Measurements from ENCODE around the gene TPP2.

Gene TPP2

DNA sequence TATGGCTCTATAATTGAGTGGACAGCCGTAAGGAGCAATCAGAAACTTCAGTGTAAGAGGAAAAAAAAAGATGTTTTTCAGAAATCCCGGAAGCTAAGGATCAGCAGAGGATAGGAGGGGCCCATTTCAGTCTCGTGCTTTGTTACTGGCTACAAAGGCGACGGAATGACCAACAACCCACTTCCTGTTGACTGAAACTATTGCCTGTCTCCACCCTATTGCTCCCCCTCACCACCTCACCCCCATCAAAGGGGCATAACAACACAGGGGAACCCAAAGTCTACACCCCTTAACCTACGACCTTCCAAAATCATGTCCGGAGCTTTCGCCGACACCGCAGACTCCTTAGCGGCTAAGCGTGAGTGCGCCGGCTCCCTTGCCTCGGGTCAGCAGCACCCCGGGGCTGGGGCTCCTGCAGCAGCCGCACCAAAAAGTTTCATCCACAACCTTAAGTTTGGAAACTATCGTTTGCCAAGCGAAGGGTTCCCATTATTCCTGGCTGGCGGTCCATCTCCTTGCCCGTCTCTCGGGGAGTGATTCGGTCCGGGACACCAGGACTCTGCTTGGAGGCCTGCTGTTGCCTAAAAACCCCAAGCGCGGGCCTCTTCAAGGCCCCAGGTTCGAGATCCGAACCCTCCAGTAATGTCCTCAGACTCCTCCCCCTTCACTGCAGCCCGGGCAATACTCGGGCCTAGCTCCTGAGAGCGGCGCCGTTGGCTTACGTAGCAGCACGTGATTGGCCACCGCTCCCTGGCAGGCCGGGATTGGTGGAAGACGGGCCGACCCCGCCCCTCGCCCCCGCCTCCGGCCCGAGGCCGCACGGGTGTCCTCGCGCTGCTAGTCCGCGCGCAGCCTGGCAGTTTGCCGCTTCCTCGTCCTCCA lies at the start of gene TPP2:
Gene TPP2, plus strand, starts transcription at position 840 of the 882 bp plus-strand sequence. CDS start 53 bp downstream, outside the sequence.
- peak; percentile 57 for DNase-seq (ENCODE audit: low read depth)

DNA sequence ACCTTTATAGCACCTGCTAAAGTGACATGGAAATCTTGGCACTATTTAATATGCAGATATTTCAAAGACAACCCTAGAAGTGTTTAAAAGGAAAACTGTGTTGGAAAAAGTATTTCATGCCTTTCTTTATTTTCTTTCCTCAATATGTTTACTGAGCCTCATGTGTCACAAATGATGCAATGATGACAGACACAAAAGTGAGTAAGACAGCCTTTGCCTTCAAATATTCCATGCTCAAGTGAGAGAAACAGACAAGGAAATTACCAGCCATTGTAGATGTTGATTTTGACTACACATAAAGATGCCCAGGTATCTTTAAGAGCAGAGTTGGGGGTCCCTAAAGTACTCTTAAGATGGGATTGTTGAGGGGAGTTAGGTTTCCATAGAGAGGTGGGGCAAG lies 48.0 kb upstream of the TPP2 start:
- DNase-seq (ENCODE audit: low read depth) = no peak

DNA sequence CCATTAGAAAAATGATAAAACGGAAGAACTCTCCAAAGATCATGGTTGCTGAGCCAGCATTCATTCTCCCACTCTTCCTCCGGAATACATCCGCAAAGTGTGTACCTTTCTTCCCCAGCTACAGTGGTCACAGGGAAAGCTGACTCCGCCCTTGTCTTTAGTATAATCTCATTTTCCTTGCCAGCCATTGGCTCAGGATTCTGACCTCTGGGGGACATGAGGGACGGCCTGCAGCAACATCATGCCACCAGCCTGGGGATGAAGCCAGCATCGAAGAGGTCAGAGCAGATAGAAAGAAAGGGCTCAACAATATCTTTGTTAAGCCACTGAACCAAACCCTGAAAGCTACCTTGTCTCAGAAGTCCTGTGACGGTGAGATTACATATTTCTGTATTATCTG lies 46.3 kb upstream of the TPP2 start:
- no peak for DNase-seq (ENCODE audit: low read depth)

- no peak for DNase-seq (ENCODE audit: low read depth)
Observed at GRCh38 chr13:102555914-102556553, 40.8 kb upstream of the TPP2 start.

GRCh38 chr13:102556806-102557205 lies 40.0 kb upstream of the TPP2 start:
- DNase-seq (ENCODE audit: low read depth) = no peak

GRCh38 chr13:102558029-102558428 lies 38.8 kb upstream of the TPP2 start:
- DNase-seq (ENCODE audit: low read depth) = no peak

GRCh38 chr13:102561933-102562332 lies 34.9 kb upstream of the TPP2 start:
- DNase-seq (ENCODE audit: low read depth) = no peak

GRCh38 chr13:102563267-102563666 lies 33.5 kb upstream of the TPP2 start:
- no peak for DNase-seq (ENCODE audit: low read depth)

DNA sequence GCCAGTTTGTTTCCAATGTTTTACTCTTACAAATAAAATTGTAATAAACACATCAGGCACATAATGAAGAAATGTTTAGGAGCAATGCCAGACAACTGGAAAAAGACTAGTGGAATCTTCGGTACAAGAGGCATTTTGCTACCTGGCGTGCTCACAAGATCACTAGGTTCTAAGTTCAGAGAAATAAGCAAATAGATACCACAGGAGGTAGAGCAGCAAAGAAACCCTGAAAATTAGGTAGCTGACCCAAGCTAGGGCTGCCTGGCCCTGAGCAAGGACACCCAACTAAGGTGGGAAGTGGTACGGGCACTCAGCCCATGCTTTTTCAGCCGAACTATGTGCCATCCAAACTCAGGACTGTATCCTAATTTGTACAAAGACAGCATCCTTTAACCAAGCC lies 32.2 kb upstream of the TPP2 start:
- DNase-seq (ENCODE audit: low read depth) = no peak

DNA sequence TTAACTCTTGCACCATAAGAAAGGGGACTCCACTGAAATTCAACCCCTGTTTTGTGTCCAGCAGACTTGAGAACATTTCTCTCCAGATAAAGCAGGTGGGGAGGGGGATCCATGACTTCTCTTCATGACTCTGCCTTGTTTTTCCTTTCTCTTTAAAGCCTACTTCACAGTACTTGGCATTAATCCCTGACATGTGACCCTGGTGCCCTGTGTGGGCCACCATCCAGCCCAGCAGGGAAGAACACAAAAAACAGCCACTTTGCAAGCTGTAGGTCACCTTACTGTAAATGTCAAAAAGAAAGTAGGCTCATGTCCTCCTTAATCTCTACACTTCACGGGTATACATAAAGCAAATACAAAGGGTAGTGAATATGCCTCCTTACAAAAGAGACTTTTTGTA lies 30.3 kb upstream of the TPP2 start:
- DNase-seq (ENCODE audit: low read depth) = no peak

DNA sequence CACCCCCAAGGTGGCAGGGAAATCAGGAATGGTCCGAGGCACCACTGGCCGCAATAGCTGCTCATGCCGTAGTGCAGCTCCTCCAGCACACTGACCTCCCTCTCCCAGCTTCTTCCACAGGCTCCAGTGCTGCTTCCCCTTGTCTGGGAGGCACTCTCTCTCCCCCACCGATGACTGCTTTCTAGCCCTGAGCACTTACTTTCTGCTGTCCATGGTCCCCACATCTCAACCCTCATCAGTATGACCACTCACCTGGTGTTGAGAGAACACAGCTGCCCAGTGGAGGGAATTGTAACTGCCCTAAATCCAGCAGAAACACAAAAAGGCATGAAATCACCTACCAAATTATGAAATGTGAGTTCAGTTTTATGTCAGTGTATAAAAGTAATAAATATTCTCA lies 28.9 kb upstream of the TPP2 start:
- no peak for DNase-seq (ENCODE audit: low read depth)

DNA sequence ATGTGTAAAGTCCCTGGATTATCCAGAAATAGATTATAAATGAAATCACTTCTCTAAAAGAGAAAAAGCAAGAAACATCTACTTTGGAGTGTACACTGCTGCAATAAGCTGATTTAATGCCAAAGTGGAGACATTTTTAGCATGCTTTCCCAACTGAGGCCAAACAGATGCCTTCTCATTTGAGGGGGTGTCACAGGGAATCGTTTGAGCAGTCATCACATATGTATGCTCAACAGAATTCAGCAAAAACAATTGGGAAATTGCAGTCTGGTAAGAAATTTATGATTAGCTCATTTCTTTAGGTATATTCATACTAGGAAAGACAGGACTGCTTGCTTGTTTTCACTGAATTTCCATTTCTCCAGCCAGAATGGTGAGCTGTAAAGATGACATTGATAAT lies 27.3 kb upstream of the TPP2 start:
- no peak for DNase-seq (ENCODE audit: low read depth)

- DNase-seq (ENCODE audit: low read depth) = no peak
Observed at GRCh38 chr13:102571075-102571474, 25.7 kb upstream of the TPP2 start.

- DNase-seq (ENCODE audit: low read depth) = no peak
Observed at GRCh38 chr13:102572323-102572722, 24.5 kb upstream of the TPP2 start.

DNA sequence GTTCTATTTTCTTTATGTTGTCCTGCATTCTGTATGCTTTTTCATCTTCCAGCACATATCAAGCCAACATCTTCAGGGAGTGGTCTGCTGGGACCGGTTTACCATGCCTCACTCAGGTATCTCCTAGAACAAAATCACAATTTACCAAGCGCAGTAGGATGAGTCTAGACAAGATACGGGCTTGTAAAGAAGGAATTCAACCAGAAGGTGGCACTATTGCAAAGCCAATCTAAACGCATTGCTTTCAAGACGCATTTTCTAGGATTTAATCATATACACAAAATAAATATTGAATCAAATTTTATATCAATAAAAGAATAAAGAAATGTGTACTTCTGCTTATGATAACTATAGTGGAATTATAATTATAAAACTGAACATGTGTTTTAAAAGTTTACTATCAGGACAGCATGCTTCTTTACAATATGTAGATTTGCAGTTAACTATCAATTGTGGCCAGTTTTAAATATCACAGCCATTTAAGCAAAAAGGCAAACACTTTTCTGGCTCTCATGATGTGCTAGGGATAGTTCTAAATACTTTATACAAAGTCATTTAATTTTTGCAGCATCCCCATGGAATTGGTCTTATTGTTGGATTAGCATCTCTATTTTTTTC lies 16.1 kb upstream of the TPP2 start:
- DNase-seq (ENCODE audit: low read depth) = no peak

DNA sequence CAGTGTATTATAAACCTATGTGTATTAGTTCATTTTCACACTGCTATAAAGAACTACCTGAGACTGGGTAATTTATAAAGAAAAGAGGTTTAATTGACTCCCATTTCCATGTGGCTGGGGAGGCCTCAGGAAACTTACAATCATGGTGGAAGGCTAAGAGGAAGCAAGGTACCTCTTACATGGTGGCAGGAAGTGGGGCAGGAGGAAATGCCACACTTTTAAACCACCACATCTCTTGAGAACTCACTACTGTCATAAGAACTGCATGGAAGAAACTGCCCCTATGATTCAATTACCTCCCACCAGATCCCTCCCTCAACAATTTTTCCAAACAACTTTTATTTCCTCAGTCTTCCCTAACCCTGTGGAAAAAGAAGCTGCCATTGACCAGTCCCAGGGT lies 14.5 kb upstream of the TPP2 start:
- DNase-seq (ENCODE audit: low read depth) = no peak

DNA sequence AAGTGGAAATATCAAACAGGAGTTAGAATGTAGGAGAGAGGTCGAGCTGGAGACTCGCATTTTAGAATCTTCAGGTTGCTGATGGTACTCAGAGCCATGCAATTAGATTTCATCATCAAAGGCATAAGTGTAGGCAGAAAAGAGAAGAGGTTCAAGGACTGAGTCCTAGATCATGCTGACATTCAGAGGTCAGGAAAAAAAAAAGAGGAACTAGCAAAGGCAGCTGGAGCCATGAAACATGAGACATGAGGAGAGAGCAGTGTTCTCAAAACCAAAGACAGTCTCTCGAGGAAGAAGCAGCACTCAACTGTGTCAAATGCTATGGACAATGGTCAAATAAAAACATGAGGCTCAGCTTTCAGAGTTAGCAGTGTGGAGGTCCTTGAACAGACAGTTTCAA lies 12.4 kb upstream of the TPP2 start:
- DNase-seq (ENCODE audit: low read depth) = no peak

- no peak for DNase-seq (ENCODE audit: low read depth)
Observed at GRCh38 chr13:102586615-102587014, 10.2 kb upstream of the TPP2 start.

GRCh38 chr13:102587916-102588315 lies 8.9 kb upstream of the TPP2 start:
- no peak for DNase-seq (ENCODE audit: low read depth)

- no peak for DNase-seq (ENCODE audit: low read depth)
Observed at GRCh38 chr13:102589301-102589822, 7.4 kb upstream of the TPP2 start.

DNA sequence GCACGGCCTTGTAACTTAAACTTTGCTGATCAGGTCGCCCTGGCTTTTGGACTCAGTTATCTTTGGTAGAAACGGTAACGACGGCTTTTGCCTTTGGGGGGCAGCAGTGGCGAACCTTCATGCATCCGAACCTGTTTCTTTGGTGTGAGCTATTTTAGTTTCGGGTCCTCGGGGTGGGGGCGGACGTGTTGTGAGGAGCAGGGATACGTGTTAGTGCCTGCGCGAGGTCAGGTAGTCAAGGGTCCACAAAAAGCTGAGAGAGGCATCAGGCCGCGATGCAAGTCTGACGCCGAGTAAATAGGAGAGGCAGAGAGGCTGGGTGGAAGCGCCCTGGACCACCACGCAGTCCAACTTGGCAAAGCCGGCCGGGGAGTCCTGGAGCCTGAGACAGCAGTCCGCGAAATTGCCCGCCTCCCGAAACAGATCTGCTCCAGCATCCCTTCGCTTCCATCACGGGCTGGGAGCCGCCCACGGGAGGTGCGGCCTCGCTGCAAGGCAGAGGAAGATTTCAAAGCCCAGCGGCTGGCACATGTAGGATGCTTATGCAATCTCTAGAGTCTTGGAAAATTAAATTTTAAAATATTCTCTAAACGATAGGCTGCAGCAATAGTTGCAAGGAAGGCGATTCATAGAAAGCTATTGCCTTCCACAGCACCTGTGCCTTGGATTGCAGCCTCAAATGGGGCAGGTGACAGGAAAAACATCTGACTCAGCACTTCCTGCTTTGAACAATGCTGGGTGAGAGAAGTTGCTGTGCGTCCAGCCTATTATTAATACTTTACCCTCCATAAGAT lies 4.6 kb upstream of the TPP2 start:
- DNase-seq (ENCODE audit: low read depth) = no peak

DNA sequence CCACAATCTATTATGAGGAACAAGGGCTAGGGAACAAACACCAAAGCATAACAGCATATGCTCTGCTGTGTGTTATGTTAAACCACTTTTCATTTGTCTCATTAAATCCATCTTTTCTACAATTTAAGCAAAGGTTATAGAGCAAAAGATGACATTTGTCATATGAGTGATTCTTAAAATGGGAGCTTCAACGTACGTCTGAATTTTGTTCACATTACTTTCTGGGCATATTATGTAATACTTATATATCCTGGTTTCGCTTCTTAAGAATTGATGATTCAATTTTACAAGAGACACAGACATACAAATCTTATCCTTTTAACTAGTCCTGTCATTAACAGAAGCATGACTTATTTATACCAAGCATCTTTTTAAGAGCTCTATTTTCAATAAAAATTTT lies 3.3 kb upstream of the TPP2 start:
- no peak for DNase-seq (ENCODE audit: low read depth)

All from HS-5 (cell line).